ENCODE data around the gene FAM171A2.

GRCh38 chr17:44346064-44346844 is 17.4 kb downstream of the FAM171A2 start:
- TF ChIP-seq CTCF (IDR thresholded peaks at IDR 0.05 in 2 of 3, conservative IDR thresholded peaks at IDR 0.05 in 1 of 3; ENCODE audit: control insufficient read depth in 2 of 3, extremely low read depth in 1 of 3, insufficient read depth in 1 of 3, low read depth in 3 of 3, low read length in 3 of 3) (no peak), POLR2A (IDR thresholded peaks at IDR 0.05; ENCODE audit: low read depth, low read length) (no peak; the same call in 1 of the 2 replicates), POLR2AphosphoS5 (IDR thresholded peaks at IDR 0.05; ENCODE audit: low read length) (no peak), EP300 (IDR thresholded peaks at IDR 0.05; ENCODE audit: borderline replicate concordance in 1 of 2, control insufficient read depth in 1 of 2, low read depth in 2 of 2, low read length in 2 of 2) (no peak), JUND (IDR thresholded peaks at IDR 0.05; ENCODE audit: low read depth, low read length) (no peak), CBX5 (IDR thresholded peaks at IDR 0.05; ENCODE audit: low read depth) (no peak), HDGF (IDR thresholded peaks at IDR 0.05) (no peak), PBX3 (IDR thresholded peaks at IDR 0.05; ENCODE audit: insufficient replicate concordance, low read depth, low read length) (no peak), ZNF687 (IDR thresholded peaks at IDR 0.05) (no peak), EED (IDR thresholded peaks at IDR 0.05; ENCODE audit: low read depth) (no peak), ESRRA (IDR thresholded peaks at IDR 0.05; ENCODE audit: low read length) (no peak), GABPA (IDR thresholded peaks at IDR 0.05; ENCODE audit: low read depth) (no peak), ATF2 (IDR thresholded peaks at IDR 0.05; ENCODE audit: low read length) (no peak), USF2 (IDR thresholded peaks at IDR 0.05; ENCODE audit: borderline replicate concordance, low read depth, low read length) (no peak)
